ENCODE results near the gene GADD45GIP1. TPM values are rescaled to one million over a fixed set of nuclear protein-coding genes. Genes with fewer than 3 reads are reported as not detected.
"Not testable (repeated sequence)": the region's sequence is repeated elsewhere in the genome, so short reads cannot be mapped to it uniquely, and the experiment has no call there.

The GADD45GIP1 gene
- polyA plus RNA-seq, 1 donor: 46.0 TPM

- DNase-seq (ENCODE audit: low read depth): no peak
These were observed 33.4 kb upstream of the GADD45GIP1 start for GRCh38 chr19:12990431-12990830.

GRCh38 chr19:12987781-12988180 is 30.8 kb upstream of the GADD45GIP1 start:
- no peak for DNase-seq (ENCODE audit: low read depth)

DNA sequence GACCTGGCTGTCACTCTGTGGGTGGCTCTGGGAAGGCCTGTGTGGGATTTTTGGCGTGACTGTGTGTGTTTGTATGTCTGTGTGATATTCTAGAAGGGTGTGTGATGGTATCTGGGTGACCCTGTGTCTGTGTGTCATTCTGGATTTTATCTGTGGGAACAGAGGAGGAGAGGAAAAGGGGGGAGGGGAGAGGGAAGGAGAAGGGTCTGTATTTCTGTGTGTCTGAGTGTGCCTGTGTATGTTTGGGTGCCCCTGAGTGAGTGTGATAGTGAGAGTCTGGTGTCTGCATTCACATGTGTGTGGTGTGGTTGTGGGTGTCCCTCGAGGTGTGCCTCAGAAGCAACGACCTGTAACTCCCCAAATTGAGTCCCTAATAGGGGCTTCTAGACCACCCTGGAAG is 30.2 kb upstream of the GADD45GIP1 start:
- no peak for DNase-seq (ENCODE audit: low read depth)

DNA sequence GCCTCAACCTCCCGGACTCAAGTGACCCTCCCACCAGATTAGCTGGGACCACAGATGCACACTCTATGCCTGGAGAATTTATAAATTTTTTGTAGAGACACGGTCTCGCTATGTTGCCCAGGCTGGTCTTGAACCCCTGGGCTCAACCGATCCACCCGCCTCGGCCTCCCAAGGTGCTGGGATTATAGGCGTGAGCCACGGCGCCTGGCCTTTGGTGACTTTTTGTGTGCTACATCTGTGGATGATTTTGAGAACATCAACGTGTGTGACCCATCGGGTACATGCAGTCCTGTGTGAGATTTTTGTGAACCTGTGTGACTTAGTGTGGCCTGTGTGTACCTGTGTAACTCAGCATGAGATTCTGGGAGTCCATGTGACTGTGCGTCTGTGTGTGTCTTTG is 29.7 kb upstream of the GADD45GIP1 start:
- no peak for DNase-seq (ENCODE audit: low read depth)

- DNase-seq (ENCODE audit: low read depth): peak; percentile 56
These were observed 28.2 kb upstream of the GADD45GIP1 start for GRCh38 chr19:12985049-12985776.

DNA sequence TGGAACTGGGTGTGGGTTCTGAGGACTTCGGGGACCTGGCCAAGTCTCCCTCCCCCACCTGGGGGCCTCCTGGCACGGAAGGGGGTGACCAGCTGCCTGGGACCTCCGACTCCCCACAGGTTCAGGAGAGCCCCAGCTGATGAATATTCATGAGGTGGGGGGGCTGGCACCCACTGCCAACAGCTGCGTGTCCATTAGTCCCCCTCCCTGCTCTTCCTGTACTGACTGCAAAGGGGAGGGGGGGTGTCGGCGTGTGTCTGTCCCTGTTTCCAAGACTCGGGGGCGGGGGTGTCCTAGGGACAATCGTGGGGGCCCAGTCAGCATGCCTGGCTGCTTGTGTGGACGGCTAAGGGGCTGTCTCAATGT is 27.6 kb upstream of the GADD45GIP1 start:
- DNase-seq (ENCODE audit: low read depth): no peak

DNA sequence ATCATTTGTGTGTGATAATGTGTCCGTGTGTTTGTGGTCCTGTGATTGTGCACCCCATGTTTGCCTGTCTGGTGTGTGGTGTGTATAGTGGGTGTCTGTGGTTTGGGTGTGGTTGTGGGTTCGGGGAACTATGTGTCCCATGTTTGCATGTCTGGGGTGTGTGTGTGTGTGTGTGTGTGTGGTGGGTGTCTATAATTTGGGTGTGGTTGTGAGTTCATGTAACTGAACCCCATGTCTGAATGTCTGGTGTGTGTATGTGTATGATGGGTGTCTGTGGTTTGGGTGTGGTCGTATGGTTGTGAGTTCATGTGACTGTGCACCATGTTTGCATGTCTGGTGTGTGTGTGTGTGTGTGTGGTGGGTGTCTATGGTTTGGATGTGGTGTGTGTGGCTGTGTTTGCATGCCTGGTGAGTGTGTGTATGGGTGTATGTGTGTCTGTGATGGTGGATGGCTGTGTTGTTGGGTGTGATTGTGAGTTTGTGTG is 27.2 kb upstream of the GADD45GIP1 start:
- no peak for DNase-seq (ENCODE audit: low read depth)

GRCh38 chr19:12983542-12984142 is 26.6 kb upstream of the GADD45GIP1 start:
- DNase-seq (ENCODE audit: low read depth): no peak

DNA sequence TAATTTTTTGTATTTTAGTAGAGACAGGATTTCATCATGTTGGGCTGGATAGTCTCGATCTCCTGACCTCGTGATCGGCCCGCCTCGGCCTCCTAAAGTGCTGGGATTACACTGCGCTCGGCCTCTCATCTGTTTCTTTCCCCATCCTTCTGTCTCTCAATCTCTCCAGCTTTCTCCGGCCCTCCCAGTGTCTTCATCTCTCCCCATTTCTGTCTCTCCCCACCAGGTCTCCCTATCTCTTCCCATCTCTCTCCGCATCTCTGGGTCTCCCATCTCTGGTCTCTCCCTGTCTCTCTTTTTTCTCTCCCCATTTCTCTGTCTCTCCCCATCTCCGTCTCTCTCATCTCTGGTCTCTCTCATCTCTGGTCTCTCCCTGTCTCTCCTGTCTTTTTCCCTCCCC is 26.1 kb upstream of the GADD45GIP1 start:
- no peak for DNase-seq (ENCODE audit: low read depth)

GRCh38 chr19:12982648-12983047 is 25.6 kb upstream of the GADD45GIP1 start:
- DNase-seq (ENCODE audit: low read depth): no peak

GRCh38 chr19:12979974-12980373 is 23.0 kb upstream of the GADD45GIP1 start:
- no peak for DNase-seq (ENCODE audit: low read depth)

GRCh38 chr19:12976109-12976508 is 19.1 kb upstream of the GADD45GIP1 start:
- DNase-seq (ENCODE audit: low read depth): not testable (repeated sequence)

DNA sequence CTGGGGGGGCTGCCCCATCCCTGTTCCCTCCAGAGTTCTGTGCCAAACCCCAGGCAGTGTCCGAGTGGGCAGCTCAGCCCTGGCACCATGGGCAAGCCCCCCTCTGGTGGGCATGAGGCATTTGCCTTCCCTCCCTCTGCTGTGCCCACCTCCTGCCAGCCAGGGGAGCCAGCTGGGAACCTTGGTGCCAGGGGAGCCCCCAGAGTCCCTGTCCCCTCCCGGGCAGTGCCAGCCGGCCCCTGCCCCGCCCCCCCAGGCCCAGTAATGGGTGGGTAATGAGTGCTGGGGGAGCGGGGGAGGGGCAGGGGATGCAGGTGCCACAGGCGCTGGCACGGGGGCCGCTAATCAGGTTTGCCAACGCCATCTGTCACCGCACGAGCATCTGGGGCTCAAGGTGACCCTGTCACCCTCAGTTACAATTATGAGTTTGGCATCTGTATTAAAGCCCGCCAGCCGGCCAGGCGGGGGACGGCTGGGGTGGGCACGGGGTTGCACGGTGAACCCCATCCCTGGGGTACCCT is 18.3 kb upstream of the GADD45GIP1 start:
- DNase-seq (ENCODE audit: low read depth): no peak

DNA sequence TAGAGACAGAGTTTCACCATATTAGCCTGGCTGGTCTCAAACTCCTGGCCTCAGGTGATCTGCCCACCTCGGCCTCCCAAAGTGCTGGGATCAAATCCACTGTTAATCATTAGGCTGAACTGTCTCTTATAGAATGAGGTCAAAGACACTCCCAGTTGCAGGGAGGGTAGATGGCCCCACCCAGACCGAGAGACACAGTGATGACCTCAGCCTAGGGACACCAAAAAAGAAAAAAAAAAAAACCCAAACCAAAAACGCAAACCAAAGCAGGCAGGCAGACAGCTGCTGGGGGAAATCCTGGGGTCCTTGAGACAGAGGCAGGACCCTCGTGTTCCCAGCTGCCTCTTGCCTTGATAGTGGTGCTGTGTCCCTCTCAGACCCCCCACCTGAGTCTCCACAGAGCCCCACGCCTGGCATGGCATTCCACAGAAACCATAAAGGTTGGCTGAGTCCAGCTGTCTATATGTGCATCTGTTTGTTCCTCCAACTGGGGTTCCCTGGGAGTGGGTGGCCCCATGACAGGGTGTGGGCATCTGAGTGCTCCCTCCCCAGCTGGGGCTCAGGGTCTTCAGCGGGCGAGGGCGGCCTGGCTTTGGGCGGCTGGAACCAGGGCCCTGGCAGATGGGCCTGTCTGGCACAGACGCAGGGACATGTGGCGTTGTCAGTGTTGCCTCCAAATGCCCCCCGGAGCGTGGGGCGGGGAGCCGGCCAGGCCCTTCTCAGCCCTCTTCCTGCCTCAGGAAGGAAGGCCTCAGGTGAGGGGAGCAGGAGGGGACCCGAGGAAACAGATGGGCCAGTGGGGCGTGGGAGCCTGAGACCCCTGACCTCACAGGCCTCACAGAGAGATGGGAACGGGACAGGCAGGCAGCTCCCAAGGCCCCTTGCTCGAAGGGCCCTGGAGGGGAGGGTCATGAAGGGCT is 17.5 kb upstream of the GADD45GIP1 start:
- no peak for DNase-seq (ENCODE audit: low read depth)

DNA sequence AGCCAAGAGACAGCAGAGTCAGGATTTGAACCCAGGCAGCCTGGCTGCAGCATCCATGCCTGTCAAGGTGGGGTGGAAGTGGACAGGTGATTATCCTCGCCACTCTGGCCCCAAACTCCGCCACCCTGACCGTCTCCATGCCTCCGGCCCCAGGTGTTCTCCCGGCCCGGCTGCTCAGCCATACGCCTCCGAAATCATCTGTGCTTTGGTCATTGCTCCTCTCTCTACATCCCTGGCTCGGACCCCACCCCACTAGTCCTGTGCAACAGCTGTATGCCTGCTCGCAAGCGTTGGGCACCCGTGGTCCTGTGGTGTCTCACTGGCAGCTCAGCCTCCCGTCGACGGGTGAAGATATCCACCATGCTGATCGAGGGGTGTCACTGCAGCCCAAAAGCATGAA is 16.2 kb upstream of the GADD45GIP1 start:
- DNase-seq (ENCODE audit: low read depth): no peak

- no peak for DNase-seq (ENCODE audit: low read depth)
These were observed 13.2 kb upstream of the GADD45GIP1 start for GRCh38 chr19:12970070-12970820.

DNA sequence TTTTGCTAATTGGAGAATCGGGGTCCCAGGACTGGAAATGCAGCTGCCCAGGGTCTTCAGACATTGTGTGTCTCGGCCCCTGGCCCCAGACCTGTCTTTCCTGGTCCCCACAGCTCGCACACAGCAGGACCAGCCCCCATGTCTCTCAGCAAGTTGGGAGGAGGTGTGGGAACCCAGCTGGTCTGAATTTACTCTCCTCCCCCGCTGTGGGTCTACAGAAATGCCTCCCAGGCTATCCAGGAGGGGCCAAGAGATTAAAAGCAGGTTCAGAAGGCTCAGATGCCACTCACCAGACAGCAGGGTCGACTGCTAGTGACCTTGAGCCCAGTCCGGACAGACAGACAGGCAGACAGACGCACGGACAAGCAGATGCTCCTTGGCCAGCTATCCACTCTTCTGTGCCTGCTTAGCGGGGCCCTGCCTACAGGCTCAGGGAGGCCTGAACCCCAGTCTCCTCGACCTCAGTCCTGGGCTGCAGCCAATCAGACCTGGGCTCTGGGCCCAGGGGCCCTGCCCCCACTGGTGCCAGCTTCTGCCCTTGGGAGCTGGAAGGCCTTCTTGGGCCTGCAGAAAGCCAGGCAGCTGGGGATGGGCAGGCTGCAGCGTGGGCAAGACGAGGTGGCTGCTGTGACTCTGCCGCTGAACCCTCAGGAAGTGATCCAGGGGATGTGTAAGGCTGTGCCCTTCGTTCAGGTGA is 12.4 kb upstream of the GADD45GIP1 start, which contains the start of gene DAND5:
Gene DAND5 (plus strand): TSS at position 285 of the 697 bp plus-strand sequence. CDS start 85 bp downstream, at position 370.
- no peak for DNase-seq (ENCODE audit: low read depth)

GRCh38 chr19:12967907-12968306 is 10.9 kb upstream of the GADD45GIP1 start:
- no peak for DNase-seq (ENCODE audit: low read depth)

DNA sequence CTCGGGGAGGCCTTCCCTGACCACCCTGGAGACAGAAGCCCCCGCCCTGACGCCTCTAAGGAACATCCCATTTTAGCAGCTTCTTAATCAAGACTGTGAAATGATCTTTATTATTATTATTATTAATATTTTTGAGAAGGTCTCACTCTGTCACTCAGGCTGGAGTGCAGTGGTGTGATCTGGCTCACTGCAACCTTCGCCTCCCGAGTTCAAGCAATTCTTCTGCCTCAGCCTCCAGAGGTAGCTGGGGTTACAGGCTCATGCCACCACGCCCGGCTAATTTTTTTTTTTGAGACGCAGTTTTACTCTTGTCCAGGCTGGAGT is 8.8 kb upstream of the GADD45GIP1 start:
- DNase-seq (ENCODE audit: low read depth): no peak

- no peak for DNase-seq (ENCODE audit: low read depth)
These were observed 8.2 kb upstream of the GADD45GIP1 start for GRCh38 chr19:12965017-12965811.

Data from forelimb muscle (tissue), 1 donor.